Epithelial cell of esophagus (primary cell): ENCODE results near the gene TMEM135.
"Not testable (repeated sequence)": the region's sequence is repeated elsewhere in the genome, so short reads cannot be mapped to it uniquely, and the experiment has no call there.

Source experiments
- DNase-seq: peaks from one replicate; pipeline ENCODE4 v3.0.0; 2010; ENCODE audit warnings: low read depth
- H3K4me3 ChIP-seq: 2 replicates; pipeline ENCODE4 v1.5.1; 2011; ENCODE audit warnings: mild to moderate bottlenecking, low read length, control low read depth
- TF ChIP-seq, protein P1 (sequence below): IDR thresholded peaks from 2 replicates; pipeline ENCODE4 v1.5.1; 2011; ENCODE audit warnings: low read depth, mild to moderate bottlenecking, low read length, control low read depth, inconsistent platforms; ENCODE audit not compliant: insufficient read depth; ENCODE audit errors: missing control alignments

The TMEM135 gene

GRCh38 chr11:87037450-87038234 is at the start of gene TMEM135:
TMEM135 (plus strand) TSS chr11:87037934; CDS start chr11:87038046, 112 bp downstream.
- peak within 1 kb of the TSS; percentile 76 for H3K4me3 ChIP-seq
- TF ChIP-seq, protein P1, sequence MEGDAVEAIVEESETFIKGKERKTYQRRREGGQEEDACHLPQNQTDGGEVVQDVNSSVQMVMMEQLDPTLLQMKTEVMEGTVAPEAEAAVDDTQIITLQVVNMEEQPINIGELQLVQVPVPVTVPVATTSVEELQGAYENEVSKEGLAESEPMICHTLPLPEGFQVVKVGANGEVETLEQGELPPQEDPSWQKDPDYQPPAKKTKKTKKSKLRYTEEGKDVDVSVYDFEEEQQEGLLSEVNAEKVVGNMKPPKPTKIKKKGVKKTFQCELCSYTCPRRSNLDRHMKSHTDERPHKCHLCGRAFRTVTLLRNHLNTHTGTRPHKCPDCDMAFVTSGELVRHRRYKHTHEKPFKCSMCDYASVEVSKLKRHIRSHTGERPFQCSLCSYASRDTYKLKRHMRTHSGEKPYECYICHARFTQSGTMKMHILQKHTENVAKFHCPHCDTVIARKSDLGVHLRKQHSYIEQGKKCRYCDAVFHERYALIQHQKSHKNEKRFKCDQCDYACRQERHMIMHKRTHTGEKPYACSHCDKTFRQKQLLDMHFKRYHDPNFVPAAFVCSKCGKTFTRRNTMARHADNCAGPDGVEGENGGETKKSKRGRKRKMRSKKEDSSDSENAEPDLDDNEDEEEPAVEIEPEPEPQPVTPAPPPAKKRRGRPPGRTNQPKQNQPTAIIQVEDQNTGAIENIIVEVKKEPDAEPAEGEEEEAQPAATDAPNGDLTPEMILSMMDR, result no peak
- peak; percentile 93 for DNase-seq

DNA sequence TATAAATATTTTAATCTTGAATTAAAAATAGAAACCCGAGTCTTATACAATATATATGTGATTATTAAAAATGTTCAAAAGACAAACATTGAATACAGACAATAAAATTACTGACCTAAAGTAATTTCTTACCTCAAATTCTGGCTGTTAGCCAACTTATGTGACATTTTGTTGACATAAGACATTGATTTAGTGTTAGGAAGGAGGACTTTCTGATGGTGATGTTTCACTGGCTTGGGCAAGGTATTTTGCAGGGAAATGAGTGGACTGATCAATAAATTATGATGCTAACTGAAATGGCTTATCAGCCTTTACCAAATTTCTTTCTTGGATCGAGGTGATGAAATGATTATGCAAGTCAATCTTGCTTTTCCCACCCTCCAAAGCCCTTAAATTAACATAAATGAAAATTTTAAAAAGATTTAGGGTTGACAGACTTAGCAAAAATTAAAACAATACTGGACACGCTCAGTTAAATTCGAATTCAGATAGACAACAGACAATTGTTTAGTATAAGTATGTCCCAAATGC is 49.3 kb upstream of the TMEM135 start:
- H3K4me3 ChIP-seq, result no peak overlapping the region
- DNase-seq, result no peak
- TF ChIP-seq, protein P1, result no peak

DNA sequence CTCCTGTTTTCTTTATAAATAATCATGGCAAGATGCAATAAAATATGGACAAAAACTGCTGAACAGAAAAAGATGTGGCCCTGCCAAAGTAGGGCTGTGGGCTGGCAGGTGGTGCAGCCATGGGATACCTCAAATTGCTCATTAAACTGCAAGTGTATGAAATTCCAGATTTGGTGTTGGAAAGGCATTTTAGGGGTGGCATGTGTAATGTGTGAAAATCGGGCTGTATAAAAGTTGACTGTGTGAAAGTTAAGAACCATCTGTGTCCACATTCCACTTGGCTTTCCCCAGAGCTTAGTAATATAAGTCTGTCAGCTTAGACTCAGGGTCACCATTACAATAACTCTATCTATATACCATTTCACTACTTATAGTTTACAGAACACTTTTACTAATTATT is 47.7 kb upstream of the TMEM135 start:
- DNase-seq, result no peak
- H3K4me3 ChIP-seq, result no peak overlapping the region
- TF ChIP-seq, protein P1, result no peak

- DNase-seq, result peak; percentile 77
- TF ChIP-seq, protein P1, result no peak
- H3K4me3 ChIP-seq, result no peak overlapping the region
Measured at GRCh38 chr11:86990515-86990914, 47.2 kb upstream of the TMEM135 start.

- DNase-seq, result peak; percentile 74
- TF ChIP-seq, protein P1, result no peak
Measured at GRCh38 chr11:86991341-86991740, 46.4 kb upstream of the TMEM135 start.

GRCh38 chr11:86992340-86992739 is 45.4 kb upstream of the TMEM135 start:
- not testable (repeated sequence) for DNase-seq, H3K4me3 ChIP-seq

More at GRCh38 chr11:86991341-86991740, 46.4 kb upstream of the TMEM135 start:
- no peak overlapping the region for H3K4me3 ChIP-seq

- no peak overlapping the region for H3K4me3 ChIP-seq
- no peak for DNase-seq
- TF ChIP-seq, protein P1, result no peak
Measured at GRCh38 chr11:86993031-86993430, 44.7 kb upstream of the TMEM135 start.
